Lung (tissue), 12 donors: Measurements from ENCODE around the gene STAT6. TPM values are rescaled to one million over a fixed set of nuclear protein-coding genes. Genes with fewer than 3 reads are reported as not detected.
"Not testable (repeated sequence)": the region's sequence is repeated elsewhere in the genome, so short reads cannot be mapped to it uniquely, and the experiment has no call there.

Source experiments
- ATAC-seq: fragments of 200-7000 bp; cut with Tn5 transposase; one replicate; pipeline ENCODE4 v1.9.1; 2020; ENCODE audit warnings: moderate number of reproducible peaks; ENCODE audit not compliant: insufficient read depth, low FRiP score
- DNase-seq, 3 donors: peaks; one replicate each; pipeline ENCODE4 v3.0.0-alpha.2; 2013 to 2017
- H3K27ac ChIP-seq, 2 donors: one replicate each; pipeline ENCODE4 v1.5.1; 2013; ENCODE audit warnings: mild to moderate bottlenecking in 2 of 2, moderate library complexity in 2 of 2, control low read depth in 1 of 2, inconsistent platforms in 1 of 2, low read depth in 1 of 2, low read length in 1 of 2
- H3K27me3 ChIP-seq, 3 donors: one replicate each; pipeline ENCODE4 v1.5.1; 2013; ENCODE audit warnings: low read length in 2 of 3; ENCODE audit not compliant: control insufficient read depth in 3 of 3, insufficient read depth in 3 of 3
- H3K36me3 ChIP-seq, 4 donors: one replicate each; pipeline ENCODE4 v1.5.1; 2013; ENCODE audit warnings: low read length in 4 of 4, mild to moderate bottlenecking in 1 of 4, moderate library complexity in 1 of 4; ENCODE audit not compliant: control insufficient read depth in 4 of 4, insufficient read depth in 4 of 4
- H3K4me1 ChIP-seq, 5 donors: one replicate each; pipeline ENCODE4 v1.5.1; 2013; ENCODE audit warnings: low read length in 5 of 5, mild to moderate bottlenecking in 2 of 5, moderate library complexity in 1 of 5; ENCODE audit not compliant: control insufficient read depth in 5 of 5, insufficient read depth in 5 of 5
- H3K4me3 ChIP-seq: one replicate; pipeline ENCODE4 v1.5.1; 2013; ENCODE audit warnings: mild to moderate bottlenecking, control low read depth, moderate library complexity
- H3K9ac ChIP-seq, 2 donors: one replicate each; pipeline ENCODE4 v1.5.1; 2013; ENCODE audit warnings: low read length in 2 of 2, control low read depth in 1 of 2; ENCODE audit not compliant: insufficient read depth in 1 of 2
- H3K9me3 ChIP-seq, 4 donors: one replicate each; pipeline ENCODE4 v1.5.1; 2013; ENCODE audit warnings: low read length in 3 of 4, mild to moderate bottlenecking in 1 of 4, moderate library complexity in 1 of 4; ENCODE audit not compliant: control insufficient read depth in 4 of 4, insufficient read depth in 3 of 4
- WGBS, 2 donors: extraction: QIAGEN DNeasy Blood & Tissue Kit; methylation state at CpG; one replicate each; pipeline ENCODE4 v1.1.7; 2013; 5-methylcytosine and 5-hydroxymethylcytosine counted together
- polyA plus RNA-seq, 2 donors: library from polyadenylated mRNA; stranded (reverse); fragments of 200-250 nt; gene quantifications; one replicate each; pipeline ENCODE4 v1.2.1, GENCODE V29; 2013
- total RNA-seq, 2 donors: library from RNA; depleted of rRNA in 1 of 2; stranded (reverse); fragments of >200 nt in 1 of 2; gene quantifications; one replicate each; pipeline ENCODE4 v1.2.1, GENCODE V29; 2014 to 2021
- TF ChIP-seq, protein P1 (sequence below): IDR thresholded peaks from 2 replicates; pipeline ENCODE4 v1.5.1; 2012; ENCODE audit warnings: mild to moderate bottlenecking; ENCODE audit errors: control extremely low read depth, extremely low read depth
- donor health status: control.
- donor health status: control.
- donor health status: Bipolar disorder and iron deficiency.
- donor health status: healthy.
- donor health status: DM: yes; HTN: yes; CAD: no.

STAT6 gene
- total and polyA plus RNA-seq, 4 donors, result 118 to 216 (median 174) TPM

- Histone ChIP-seq H3K27ac (no peak overlapping the region), H3K4me1 (no peaks in the 10 kb centered on the region), H3K9me3 (no peaks in the 10 kb centered on the region), H3K9ac (no peak overlapping the region), H3K36me3 (peaks cover 13 to 30% (median 18%) of the 10 kb centered on the region in 4 donors), H3K4me3 (no peak overlapping the region), H3K27me3 (no peaks in the 10 kb centered on the region)
- TF ChIP-seq, protein P1, sequence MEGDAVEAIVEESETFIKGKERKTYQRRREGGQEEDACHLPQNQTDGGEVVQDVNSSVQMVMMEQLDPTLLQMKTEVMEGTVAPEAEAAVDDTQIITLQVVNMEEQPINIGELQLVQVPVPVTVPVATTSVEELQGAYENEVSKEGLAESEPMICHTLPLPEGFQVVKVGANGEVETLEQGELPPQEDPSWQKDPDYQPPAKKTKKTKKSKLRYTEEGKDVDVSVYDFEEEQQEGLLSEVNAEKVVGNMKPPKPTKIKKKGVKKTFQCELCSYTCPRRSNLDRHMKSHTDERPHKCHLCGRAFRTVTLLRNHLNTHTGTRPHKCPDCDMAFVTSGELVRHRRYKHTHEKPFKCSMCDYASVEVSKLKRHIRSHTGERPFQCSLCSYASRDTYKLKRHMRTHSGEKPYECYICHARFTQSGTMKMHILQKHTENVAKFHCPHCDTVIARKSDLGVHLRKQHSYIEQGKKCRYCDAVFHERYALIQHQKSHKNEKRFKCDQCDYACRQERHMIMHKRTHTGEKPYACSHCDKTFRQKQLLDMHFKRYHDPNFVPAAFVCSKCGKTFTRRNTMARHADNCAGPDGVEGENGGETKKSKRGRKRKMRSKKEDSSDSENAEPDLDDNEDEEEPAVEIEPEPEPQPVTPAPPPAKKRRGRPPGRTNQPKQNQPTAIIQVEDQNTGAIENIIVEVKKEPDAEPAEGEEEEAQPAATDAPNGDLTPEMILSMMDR, result no peak
- WGBS, 2 donors, result 96 to 100% methylated on average over 1 of the region's 1 CpG
- ATAC-seq, result no peak
- no peak for DNase-seq
Measured at GRCh38 chr12:57058454-57058853, 52.7 kb downstream of the STAT6 start.

DNA sequence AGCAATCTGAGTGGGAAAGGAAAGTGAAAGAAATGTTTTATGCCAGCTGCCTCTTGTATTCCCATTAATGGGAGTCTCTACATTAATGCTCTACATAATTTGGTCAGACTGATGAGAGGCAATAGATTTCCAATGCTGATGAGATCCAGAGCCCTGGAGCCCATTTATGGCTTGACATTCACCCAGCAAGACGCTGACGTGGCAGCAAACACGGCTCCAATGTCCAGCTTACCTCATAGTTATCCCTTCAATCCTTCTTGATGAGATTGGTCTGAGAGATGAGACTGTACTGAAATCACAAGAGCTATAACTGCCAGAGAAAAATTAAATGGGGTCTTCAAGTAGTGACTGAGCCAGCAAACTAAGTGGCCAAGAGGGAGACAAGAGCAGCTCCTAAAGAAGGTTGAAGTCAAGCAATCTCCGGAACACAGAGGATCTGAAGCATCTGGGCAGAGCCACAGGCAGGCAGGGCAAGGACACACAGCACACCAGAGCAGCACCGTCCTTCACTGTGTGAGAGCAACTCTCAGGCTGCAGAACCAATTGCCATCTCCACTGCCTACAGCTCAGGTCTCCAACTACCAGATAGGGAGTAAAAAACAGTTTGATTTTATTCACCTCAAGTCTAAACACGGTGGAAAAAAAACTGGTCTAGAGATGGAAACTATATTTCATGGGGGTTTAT, 54.0 kb downstream of the STAT6 start:
- ATAC-seq, result no peak
- H3K4me1 ChIP-seq, result no peaks in the 10 kb centered on the region

GRCh38 chr12:57055824-57056223, 55.3 kb downstream of the STAT6 start:
- Histone ChIP-seq H3K4me3 (no peak overlapping the region), H3K4me1 (no peaks in the 10 kb centered on the region), H3K9me3 (no peaks in the 10 kb centered on the region), H3K27ac (no peak overlapping the region), H3K27me3 (no peaks in the 10 kb centered on the region), H3K9ac (no peak overlapping the region), H3K36me3 (peaks cover 11 to 27% (median 18%) of the 10 kb centered on the region in 4 donors)
- WGBS, 2 donors, result 36 to 52% methylated on average over 3 of the region's 3 CpGs
- ATAC-seq (no peak), DNase-seq (no peak)
- TF ChIP-seq, protein P1, result no peak

More for the DNA sequence above, 54.0 kb downstream of the STAT6 start:
- DNase-seq, result no peak
- H3K36me3 ChIP-seq, result peaks cover 11 to 27% (median 18%) of the 10 kb centered on the region in 4 donors
- H3K9ac ChIP-seq, result no peak overlapping the region
- H3K4me3 ChIP-seq, result no peak overlapping the region
- 86 to 97% methylated on average over 6 of the region's 6 CpGs for WGBS, 2 donors
- TF ChIP-seq, protein P1, result no peak
- no peak overlapping the region for H3K27ac ChIP-seq
- no peaks in the 10 kb centered on the region for H3K9me3 ChIP-seq
- H3K27me3 ChIP-seq, result no peaks in the 10 kb centered on the region

GRCh38 chr12:57053901-57054300, 57.3 kb downstream of the STAT6 start:
- not testable (repeated sequence) for DNase-seq, ATAC-seq, H3K4me1 ChIP-seq, H3K27me3 ChIP-seq, H3K9me3 ChIP-seq, H3K27ac ChIP-seq, H3K4me3 ChIP-seq, H3K9ac ChIP-seq
- peaks cover 5 to 18% (median 7%) of the 10 kb centered on the region in 4 donors for H3K36me3 ChIP-seq
- WGBS, 2 donors, result 95 to 96% methylated on average over 4 of the region's 4 CpGs

DNA sequence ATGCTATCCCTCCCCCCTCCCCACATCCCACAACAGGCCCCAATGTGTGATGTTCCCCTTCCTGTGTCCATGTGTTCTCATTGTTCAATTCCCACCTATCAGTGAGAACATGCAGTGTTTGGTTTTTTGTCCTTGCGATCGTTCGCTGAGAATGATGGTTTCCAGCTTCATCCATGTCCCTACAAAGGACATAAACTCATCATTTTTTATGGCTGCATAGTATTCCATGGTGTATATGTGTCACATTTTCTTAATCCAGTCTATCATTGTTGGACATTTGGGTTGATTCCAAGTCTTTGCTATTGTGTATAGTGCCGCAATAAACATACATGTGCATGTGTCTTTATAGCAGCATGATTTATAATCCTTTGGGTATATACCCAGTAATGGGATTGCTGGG, 58.0 kb downstream of the STAT6 start:
- not testable (repeated sequence) for H3K27me3 ChIP-seq, H3K9me3 ChIP-seq, H3K9ac ChIP-seq, ATAC-seq, H3K27ac ChIP-seq, H3K4me3 ChIP-seq, H3K4me1 ChIP-seq, DNase-seq
- 92 to 96% methylated on average over 4 of the region's 4 CpGs for WGBS, 2 donors
- peaks cover 3 to 11% (median 6%) of the 10 kb centered on the region in 4 donors for H3K36me3 ChIP-seq
